Measurements from ENCODE around the gene TRIP12.
"Not testable (repeated sequence)": the region's sequence is repeated elsewhere in the genome, so short reads cannot be mapped to it uniquely, and the experiment has no call there.

The TRIP12 gene

GRCh38 chr2:229818230-229818629 lies 103.6 kb downstream of the TRIP12 start:
- DNase-seq: no peak

GRCh38 chr2:229815858-229816257 lies 106.0 kb downstream of the TRIP12 start:
- DNase-seq: no peak

- no peak for DNase-seq
Measured at GRCh38 chr2:229815342-229815741, 106.5 kb downstream of the TRIP12 start.

GRCh38 chr2:229810786-229811185 lies 111.0 kb downstream of the TRIP12 start:
- no peak for DNase-seq

- no peak for DNase-seq
Measured at GRCh38 chr2:229805559-229805958, 116.2 kb downstream of the TRIP12 start.

GRCh38 chr2:229802785-229803184 lies 119.0 kb downstream of the TRIP12 start:
- DNase-seq: no peak

GRCh38 chr2:229800997-229801754 lies 120.6 kb downstream of the TRIP12 start:
- DNase-seq: peak; percentile 87

- DNase-seq: no peak
Measured at GRCh38 chr2:229798446-229799155, 123.2 kb downstream of the TRIP12 start.

- no peak for DNase-seq
Measured at GRCh38 chr2:229795058-229795457, 126.8 kb downstream of the TRIP12 start.

- no peak for DNase-seq
Measured at GRCh38 chr2:229794636-229795035, 127.2 kb downstream of the TRIP12 start.

GRCh38 chr2:229786289-229786688 lies 135.5 kb downstream of the TRIP12 start:
- DNase-seq: not testable (repeated sequence)

- DNase-seq: no peak
Measured at GRCh38 chr2:229784791-229785190, 137.0 kb downstream of the TRIP12 start.

- DNase-seq: no peak
Measured at GRCh38 chr2:229783108-229783721, 138.6 kb downstream of the TRIP12 start.

- DNase-seq: peak; percentile 74
Measured at GRCh38 chr2:229780856-229781773, 140.7 kb downstream of the TRIP12 start.

GRCh38 chr2:229779650-229780049 lies 142.2 kb downstream of the TRIP12 start:
- DNase-seq: no peak

GRCh38 chr2:229777716-229778115 lies 144.1 kb downstream of the TRIP12 start:
- DNase-seq: no peak

- DNase-seq: peak; percentile 26
Measured at GRCh38 chr2:229775614-229776313, 146.0 kb downstream of the TRIP12 start.

GRCh38 chr2:229774237-229774636 lies 147.6 kb downstream of the TRIP12 start:
- no peak for DNase-seq

- no peak for DNase-seq
Measured at GRCh38 chr2:229768235-229768634, 153.6 kb downstream of the TRIP12 start.

- DNase-seq: no peak
Measured at GRCh38 chr2:229765721-229766120, 156.1 kb downstream of the TRIP12 start.

GRCh38 chr2:229761663-229762062 lies 160.1 kb downstream of the TRIP12 start:
- DNase-seq: no peak

- not testable (repeated sequence) for DNase-seq
Measured at GRCh38 chr2:229757462-229757861, 164.3 kb downstream of the TRIP12 start.
